ENCODE measurements around the gene BRPF3. TPM values are rescaled to one million over a fixed set of nuclear protein-coding genes. Genes with fewer than 3 reads are reported as not detected.

Gene BRPF3
- polyA plus RNA-seq, 2 donors: 6.5 to 7.7 TPM

DNA sequence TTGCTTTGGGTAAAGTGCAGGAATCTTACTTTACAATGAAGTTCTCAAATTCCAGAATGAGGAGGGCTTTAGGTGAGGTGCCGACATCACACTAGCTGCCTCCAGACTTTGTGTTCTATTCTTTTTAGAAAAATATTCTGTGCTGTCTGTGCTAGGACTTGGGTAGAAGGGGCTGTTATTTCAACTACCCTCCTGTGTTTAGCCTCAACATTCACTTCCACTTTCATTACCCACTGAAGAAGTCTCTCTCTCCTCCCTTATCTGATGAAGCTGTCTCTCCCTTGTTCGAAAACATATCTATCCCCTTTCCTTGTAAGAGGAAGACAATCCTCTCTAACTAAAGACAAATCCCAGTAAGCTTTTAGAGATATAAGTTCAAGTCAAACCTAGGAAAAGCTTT, 25.0 kb upstream of the BRPF3 start:
- no peaks in the 10 kb centered on the region for H3K27me3 ChIP-seq (ENCODE audit: control insufficient read depth in 1 of 2, insufficient read depth in 2 of 2, low read length in 2 of 2)
- 88 to 94% methylated on average over 2 of the region's 2 CpGs for WGBS, 2 donors
- H3K4me3 ChIP-seq (ENCODE audit: low read depth in 1 of 2, low read length in 2 of 2): no peak overlapping the region

DNA sequence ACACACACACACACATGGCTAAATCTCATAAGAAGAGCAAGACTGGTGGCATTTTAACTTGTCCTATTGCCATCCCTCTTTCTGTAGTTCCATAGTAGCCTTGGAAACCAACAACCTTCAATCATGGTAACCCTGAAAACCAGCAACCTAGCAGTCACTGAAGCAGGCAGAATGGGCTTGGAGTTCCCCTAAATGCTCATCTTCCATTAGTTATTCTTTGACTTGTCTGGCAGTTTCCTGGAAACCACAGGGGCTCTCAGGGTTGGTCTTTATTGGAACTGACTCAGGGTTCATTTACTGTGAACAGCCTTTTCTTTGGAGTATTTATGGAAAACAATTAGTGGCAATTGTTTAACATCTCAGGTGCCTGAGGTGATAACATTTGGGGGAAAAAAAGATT, 19.4 kb upstream of the BRPF3 start:
- Histone ChIP-seq H3K36me3 (ENCODE audit: control insufficient read depth in 2 of 2, insufficient read depth in 2 of 2, low read length in 1 of 2) (no peaks in the 10 kb centered on the region), H3K27me3 (ENCODE audit: control insufficient read depth in 1 of 2, insufficient read depth in 2 of 2, low read length in 2 of 2) (no peaks in the 10 kb centered on the region), H3K27ac (ENCODE audit: low read depth in 2 of 2, low read length in 1 of 2) (no peak overlapping the region), H3K4me3 (ENCODE audit: low read depth in 1 of 2, low read length in 2 of 2) (no peak overlapping the region), H3K9me3 (ENCODE audit: control insufficient read depth in 2 of 2, insufficient read depth in 1 of 2, low read depth in 1 of 2, low read length in 1 of 2) (peaks cover 0 to under 1% of the 10 kb centered on the region in 2 donors), H3K4me1 (ENCODE audit: control insufficient read depth in 2 of 2, insufficient read depth in 2 of 2, low read length in 1 of 2) (no peaks in the 10 kb centered on the region)

More for the DNA sequence above, 25.0 kb upstream of the BRPF3 start:
- Histone ChIP-seq H3K9me3 (ENCODE audit: control insufficient read depth in 2 of 2, insufficient read depth in 1 of 2, low read depth in 1 of 2, low read length in 1 of 2) (no peaks in the 10 kb centered on the region), H3K36me3 (ENCODE audit: control insufficient read depth in 2 of 2, insufficient read depth in 2 of 2, low read length in 1 of 2) (no peaks in the 10 kb centered on the region), H3K4me1 (ENCODE audit: control insufficient read depth in 2 of 2, insufficient read depth in 2 of 2, low read length in 1 of 2) (no peaks in the 10 kb centered on the region), H3K27ac (ENCODE audit: low read depth in 2 of 2, low read length in 1 of 2) (no peak overlapping the region)

DNA sequence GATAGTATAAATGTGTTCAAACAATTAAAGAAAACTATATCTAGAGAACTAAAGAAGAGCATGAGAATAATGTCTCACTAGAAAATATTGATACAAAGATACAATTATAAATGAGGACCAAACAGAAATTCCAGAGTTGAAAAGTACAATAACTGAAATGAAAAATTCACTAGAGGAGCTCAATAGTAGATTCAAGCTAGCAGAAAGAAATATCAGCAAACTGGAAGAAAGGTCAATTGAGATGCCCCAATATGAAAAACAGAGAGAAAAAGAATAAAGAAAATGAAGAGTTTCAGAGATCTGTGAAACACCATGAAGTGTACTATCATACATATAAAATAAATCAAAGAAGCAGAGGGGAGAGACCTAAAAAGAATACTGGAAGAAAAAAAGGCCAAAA, 18.0 kb upstream of the BRPF3 start:
- Histone ChIP-seq H3K9me3 (ENCODE audit: control insufficient read depth in 2 of 2, insufficient read depth in 1 of 2, low read depth in 1 of 2, low read length in 1 of 2) (peaks cover 0 to 3% of the 10 kb centered on the region in 2 donors), H3K27me3 (ENCODE audit: control insufficient read depth in 1 of 2, insufficient read depth in 2 of 2, low read length in 2 of 2) (no peaks in the 10 kb centered on the region), H3K4me3 (ENCODE audit: low read depth in 1 of 2, low read length in 2 of 2) (no peak overlapping the region), H3K27ac (ENCODE audit: low read depth in 2 of 2, low read length in 1 of 2) (no peak overlapping the region), H3K4me1 (ENCODE audit: control insufficient read depth in 2 of 2, insufficient read depth in 2 of 2, low read length in 1 of 2) (no peaks in the 10 kb centered on the region), H3K36me3 (ENCODE audit: control insufficient read depth in 2 of 2, insufficient read depth in 2 of 2, low read length in 1 of 2) (no peaks in the 10 kb centered on the region)

DNA sequence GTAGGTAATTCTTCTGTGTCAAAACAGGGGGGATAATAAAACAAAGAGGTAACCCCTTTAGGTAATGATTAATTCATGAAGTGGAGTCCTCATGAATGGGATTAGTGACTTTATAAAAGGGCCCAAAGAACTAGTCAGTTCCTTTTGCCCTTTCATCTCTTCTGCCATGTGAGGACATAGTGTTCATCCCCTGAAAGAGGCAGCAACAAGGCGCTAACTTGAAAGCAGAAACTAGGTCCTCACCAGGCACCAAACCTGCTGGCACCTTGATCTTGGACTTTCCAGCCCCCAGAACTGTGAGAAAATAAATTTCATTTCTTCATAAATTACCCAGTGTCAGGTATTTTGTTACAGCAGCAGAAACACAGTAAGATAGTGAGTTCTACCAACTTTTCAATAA, 16.4 kb upstream of the BRPF3 start:
- Histone ChIP-seq H3K4me3 (ENCODE audit: low read depth in 1 of 2, low read length in 2 of 2) (no peak overlapping the region), H3K27ac (ENCODE audit: low read depth in 2 of 2, low read length in 1 of 2) (no peak overlapping the region), H3K9me3 (ENCODE audit: control insufficient read depth in 2 of 2, insufficient read depth in 1 of 2, low read depth in 1 of 2, low read length in 1 of 2) (peaks cover 0 to 3% of the 10 kb centered on the region in 2 donors), H3K27me3 (ENCODE audit: control insufficient read depth in 1 of 2, insufficient read depth in 2 of 2, low read length in 2 of 2) (no peaks in the 10 kb centered on the region), H3K36me3 (ENCODE audit: control insufficient read depth in 2 of 2, insufficient read depth in 2 of 2, low read length in 1 of 2) (no peaks in the 10 kb centered on the region), H3K4me1 (ENCODE audit: control insufficient read depth in 2 of 2, insufficient read depth in 2 of 2, low read length in 1 of 2) (no peaks in the 10 kb centered on the region)
- 96 to 100% methylated on average over 1 of the region's 1 CpG for WGBS, 2 donors

DNA sequence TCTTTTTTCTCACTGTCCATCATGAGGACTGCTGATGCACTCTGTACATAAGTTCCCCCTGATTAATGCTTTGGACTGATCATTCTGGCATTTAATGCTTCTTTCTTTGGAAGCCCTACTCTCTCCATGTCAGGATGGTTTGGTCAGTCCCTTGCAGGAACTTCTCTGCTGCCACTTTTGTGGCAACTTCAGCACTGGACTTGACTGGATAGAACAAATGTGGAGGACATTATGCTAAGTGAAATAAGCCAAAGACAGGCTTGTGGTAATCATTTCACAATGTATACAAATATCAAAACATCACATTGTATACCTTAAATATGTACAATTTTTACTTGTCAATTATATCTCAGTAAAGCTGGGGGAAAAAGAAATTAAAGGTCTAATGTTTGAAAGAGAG, 12.2 kb upstream of the BRPF3 start:
- Histone ChIP-seq H3K27ac (ENCODE audit: low read depth in 2 of 2, low read length in 1 of 2) (no peak overlapping the region), H3K27me3 (ENCODE audit: control insufficient read depth in 1 of 2, insufficient read depth in 2 of 2, low read length in 2 of 2) (no peaks in the 10 kb centered on the region), H3K36me3 (ENCODE audit: control insufficient read depth in 2 of 2, insufficient read depth in 2 of 2, low read length in 1 of 2) (no peaks in the 10 kb centered on the region)

DNA sequence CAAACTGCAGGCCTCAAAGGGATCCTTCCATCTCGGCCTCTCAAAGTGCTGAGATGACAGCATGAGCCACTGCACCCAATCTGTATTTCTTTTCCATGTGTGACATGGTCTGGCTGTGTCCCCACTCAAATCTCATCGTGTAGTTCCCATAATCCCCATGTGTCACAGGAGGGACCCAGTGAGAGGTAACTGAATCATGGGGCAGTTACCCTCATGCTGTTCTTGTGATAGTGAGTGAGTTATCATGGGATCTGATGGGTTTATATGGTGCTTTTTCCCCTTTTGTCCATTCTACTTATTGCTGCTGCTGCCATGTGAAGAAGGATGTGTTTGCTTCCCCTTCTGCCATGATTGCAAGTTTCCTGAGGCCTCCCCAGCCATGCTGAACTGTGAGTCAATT, 10.3 kb upstream of the BRPF3 start:
- no peak overlapping the region for H3K27ac ChIP-seq (ENCODE audit: low read depth in 2 of 2, low read length in 1 of 2)
- 91 to 94% methylated on average over 2 of the region's 2 CpGs for WGBS, 2 donors
- H3K36me3 ChIP-seq (ENCODE audit: control insufficient read depth in 2 of 2, insufficient read depth in 2 of 2, low read length in 1 of 2): no peaks in the 10 kb centered on the region

More for the DNA sequence above, 12.2 kb upstream of the BRPF3 start:
- Histone ChIP-seq H3K9me3 (ENCODE audit: control insufficient read depth in 2 of 2, insufficient read depth in 1 of 2, low read depth in 1 of 2, low read length in 1 of 2) (peaks cover 0 to 3% of the 10 kb centered on the region in 2 donors), H3K4me3 (ENCODE audit: low read depth in 1 of 2, low read length in 2 of 2) (no peak overlapping the region), H3K4me1 (ENCODE audit: control insufficient read depth in 2 of 2, insufficient read depth in 2 of 2, low read length in 1 of 2) (no peaks in the 10 kb centered on the region)

DNA sequence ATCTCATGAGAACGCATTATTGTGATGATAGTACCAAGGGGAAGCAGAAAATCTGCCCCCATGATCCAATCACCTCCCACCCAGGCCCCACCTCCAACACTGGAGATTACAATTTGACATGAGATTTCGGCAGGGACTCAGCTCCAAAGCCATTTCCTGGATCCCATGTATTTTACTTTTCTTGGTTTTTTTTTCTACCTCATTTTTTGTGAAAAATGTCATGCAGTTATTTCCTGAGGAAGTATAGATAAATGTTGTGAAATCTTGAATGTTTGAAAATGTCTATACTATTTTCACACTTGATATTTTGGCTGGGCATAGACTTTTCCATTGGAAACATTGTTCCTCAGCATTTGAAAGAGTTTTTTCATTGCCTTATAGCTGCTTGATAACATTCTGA, 9.1 kb upstream of the BRPF3 start:
- 81 to 88% methylated on average over 2 of the region's 2 CpGs for WGBS, 2 donors
- Histone ChIP-seq H3K36me3 (ENCODE audit: control insufficient read depth in 2 of 2, insufficient read depth in 2 of 2, low read length in 1 of 2) (no peaks in the 10 kb centered on the region), H3K27ac (ENCODE audit: low read depth in 2 of 2, low read length in 1 of 2) (no peak overlapping the region), H3K4me1 (ENCODE audit: control insufficient read depth in 2 of 2, insufficient read depth in 2 of 2, low read length in 1 of 2) (no peaks in the 10 kb centered on the region), H3K27me3 (ENCODE audit: control insufficient read depth in 1 of 2, insufficient read depth in 2 of 2, low read length in 2 of 2) (no peaks in the 10 kb centered on the region), H3K9me3 (ENCODE audit: control insufficient read depth in 2 of 2, insufficient read depth in 1 of 2, low read depth in 1 of 2, low read length in 1 of 2) (no peaks in the 10 kb centered on the region), H3K4me3 (ENCODE audit: low read depth in 1 of 2, low read length in 2 of 2) (no peak overlapping the region)

More for the DNA sequence above, 10.3 kb upstream of the BRPF3 start:
- H3K27me3 ChIP-seq (ENCODE audit: control insufficient read depth in 1 of 2, insufficient read depth in 2 of 2, low read length in 2 of 2): no peaks in the 10 kb centered on the region
- H3K9me3 ChIP-seq (ENCODE audit: control insufficient read depth in 2 of 2, insufficient read depth in 1 of 2, low read depth in 1 of 2, low read length in 1 of 2): peaks cover 0 to 3% of the 10 kb centered on the region in 2 donors
- H3K4me1 ChIP-seq (ENCODE audit: control insufficient read depth in 2 of 2, insufficient read depth in 2 of 2, low read length in 1 of 2): no peaks in the 10 kb centered on the region
- no peak overlapping the region for H3K4me3 ChIP-seq (ENCODE audit: low read depth in 1 of 2, low read length in 2 of 2)

DNA sequence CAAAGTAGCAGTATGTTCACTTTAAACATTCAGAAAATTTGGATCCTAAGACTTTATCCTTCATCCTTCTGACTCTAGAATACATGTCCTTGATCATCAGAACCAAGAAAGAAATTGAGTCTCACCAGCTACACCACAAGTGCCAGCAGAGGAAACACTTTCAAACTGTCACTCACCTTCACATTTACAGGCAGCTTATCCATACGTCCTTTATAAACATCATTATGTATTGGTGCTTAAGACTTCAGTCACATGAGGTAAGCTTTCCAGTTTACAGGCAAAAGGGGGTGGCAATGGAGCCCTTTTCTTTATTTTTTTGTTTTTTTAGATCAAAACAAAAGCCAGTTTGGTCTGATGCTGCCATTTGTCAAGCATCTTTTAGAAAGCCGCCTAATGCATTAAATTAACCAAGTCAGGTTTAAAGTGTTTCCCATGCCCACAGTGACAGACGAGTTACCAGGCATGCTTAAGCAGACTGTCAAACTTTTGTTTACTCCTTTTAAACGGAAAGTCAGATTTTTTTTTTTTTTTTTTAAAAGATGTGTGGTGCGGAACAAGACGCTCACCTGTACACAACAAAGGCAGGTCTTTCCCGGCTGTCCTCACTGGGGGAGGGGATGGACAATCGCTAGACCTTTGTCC, 952 bp upstream of the BRPF3 start:
- H3K36me3 ChIP-seq (ENCODE audit: control insufficient read depth in 2 of 2, insufficient read depth in 2 of 2, low read length in 1 of 2): peaks cover 2 to 3% of the 10 kb centered on the region in 2 donors
- no peaks in the 10 kb centered on the region for H3K27me3 ChIP-seq (ENCODE audit: control insufficient read depth in 1 of 2, insufficient read depth in 2 of 2, low read length in 2 of 2)
- H3K4me1 ChIP-seq (ENCODE audit: control insufficient read depth in 2 of 2, insufficient read depth in 2 of 2, low read length in 1 of 2): peaks cover 0 to 6% of the 10 kb centered on the region in 2 donors
- no peaks in the 10 kb centered on the region for H3K9me3 ChIP-seq (ENCODE audit: control insufficient read depth in 2 of 2, insufficient read depth in 1 of 2, low read depth in 1 of 2, low read length in 1 of 2)
- peak overlapping the region; percentile 67 to 71 for H3K4me3 ChIP-seq (ENCODE audit: low read depth in 1 of 2, low read length in 2 of 2)
- peak overlapping the region; percentile 91 to 96 for H3K27ac ChIP-seq (ENCODE audit: low read depth in 2 of 2, low read length in 1 of 2)
- WGBS, 2 donors: 10 to 16% methylated on average over 8 of the region's 8 CpGs

DNA sequence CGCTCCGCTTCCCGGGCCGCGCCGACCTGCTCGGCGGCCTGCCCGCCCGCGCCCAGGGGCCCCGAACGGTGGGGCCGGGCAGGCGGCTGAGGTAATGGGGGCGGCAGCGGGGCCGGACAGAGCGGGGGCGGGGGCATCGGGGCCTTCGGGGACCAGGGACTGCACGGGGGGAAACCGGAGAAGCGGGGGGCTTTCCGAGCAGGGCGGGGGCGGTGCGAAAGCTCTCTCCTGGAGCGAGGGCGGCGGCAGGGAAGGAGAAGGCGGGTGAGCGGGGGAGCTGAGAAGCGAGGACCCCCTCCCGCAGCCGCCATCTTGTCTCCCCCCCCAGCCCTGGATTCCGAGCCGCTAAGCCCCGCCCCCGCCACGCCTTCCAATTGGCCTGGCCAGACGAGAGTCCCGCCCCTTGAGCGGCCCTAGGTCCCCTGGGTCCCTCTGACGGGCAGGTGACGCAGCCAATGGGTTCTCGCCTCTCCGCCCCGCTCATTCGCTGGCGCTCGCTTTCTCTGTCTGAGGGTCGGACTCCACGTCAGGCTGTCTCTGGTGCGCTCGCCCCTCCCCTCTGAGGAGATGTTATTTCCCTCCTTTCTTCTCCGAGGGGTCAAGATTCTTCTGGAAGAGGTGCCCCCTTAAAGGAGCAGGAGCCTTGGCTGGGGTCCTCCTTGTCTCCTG, 470 bp downstream of the BRPF3 start:
- Histone ChIP-seq H3K4me3 (ENCODE audit: low read depth in 1 of 2, low read length in 2 of 2) (peak overlapping the region; percentile 67 to 71), H3K27me3 (ENCODE audit: control insufficient read depth in 1 of 2, insufficient read depth in 2 of 2, low read length in 2 of 2) (no peaks in the 10 kb centered on the region), H3K4me1 (ENCODE audit: control insufficient read depth in 2 of 2, insufficient read depth in 2 of 2, low read length in 1 of 2) (peaks cover 5 to 11% of the 10 kb centered on the region in 2 donors), H3K27ac (ENCODE audit: low read depth in 2 of 2, low read length in 1 of 2) (peak overlapping the region; percentile 91 to 96), H3K9me3 (ENCODE audit: control insufficient read depth in 2 of 2, insufficient read depth in 1 of 2, low read depth in 1 of 2, low read length in 1 of 2) (no peaks in the 10 kb centered on the region), H3K36me3 (ENCODE audit: control insufficient read depth in 2 of 2, insufficient read depth in 2 of 2, low read length in 1 of 2) (peaks cover 8 to 14% of the 10 kb centered on the region in 2 donors)
- WGBS, 2 donors: 0 to 1% methylated on average over 48 to 58 of the region's 58 CpGs

DNA sequence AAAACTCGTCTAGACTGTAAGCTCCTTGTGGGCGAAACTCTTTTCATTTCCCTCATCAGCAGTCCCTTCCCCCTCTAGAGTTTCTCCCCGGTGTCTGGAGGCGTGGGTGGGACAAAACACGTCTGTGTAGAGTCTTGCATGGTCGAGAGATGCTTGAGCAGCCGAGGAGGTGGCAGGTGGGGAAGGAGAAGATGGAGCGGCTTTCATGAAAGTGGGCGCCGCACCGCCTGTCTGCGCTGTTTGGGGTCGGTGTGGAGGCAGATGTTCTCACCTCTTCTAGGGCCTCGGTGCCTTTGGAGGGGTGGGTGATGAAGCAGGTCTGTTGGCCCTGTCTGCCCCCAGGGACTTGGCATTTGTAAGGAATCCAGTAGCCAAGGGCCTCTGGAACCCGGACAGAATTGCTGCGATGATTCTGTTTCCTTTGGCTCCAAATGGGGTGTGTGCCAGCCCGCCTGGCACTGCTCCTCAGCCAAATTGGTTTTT, 1.2 kb downstream of the BRPF3 start:
- H3K27ac ChIP-seq (ENCODE audit: low read depth in 2 of 2, low read length in 1 of 2): no peak overlapping the region
- WGBS, 2 donors: 48 to 57% methylated on average over 16 to 17 of the region's 17 CpGs
- peak overlapping the region in 1 of 2 donors; percentile 71 for H3K4me3 ChIP-seq (ENCODE audit: low read depth in 1 of 2, low read length in 2 of 2)

More for the DNA sequence above, 1.2 kb downstream of the BRPF3 start:
- peaks cover 5 to 11% of the 10 kb centered on the region in 2 donors for H3K4me1 ChIP-seq (ENCODE audit: control insufficient read depth in 2 of 2, insufficient read depth in 2 of 2, low read length in 1 of 2)
- no peaks in the 10 kb centered on the region for H3K9me3 ChIP-seq (ENCODE audit: control insufficient read depth in 2 of 2, insufficient read depth in 1 of 2, low read depth in 1 of 2, low read length in 1 of 2)
- H3K36me3 ChIP-seq (ENCODE audit: control insufficient read depth in 2 of 2, insufficient read depth in 2 of 2, low read length in 1 of 2): peaks cover 8 to 16% of the 10 kb centered on the region in 2 donors
- no peaks in the 10 kb centered on the region for H3K27me3 ChIP-seq (ENCODE audit: control insufficient read depth in 1 of 2, insufficient read depth in 2 of 2, low read length in 2 of 2)
